Smooth muscle cell (in vitro differentiated cells): ENCODE measurements around the gene NT5DC2. TPM values are rescaled to one million over a fixed set of nuclear protein-coding genes. Genes with fewer than 3 reads are reported as not detected.

ENCODE experiments used
- DNase-seq: peaks from one replicate; lab custom pipeline; 2025; ENCODE audit not compliant: unreplicated experiment; lab: John Stamatoyannopoulos, UW
- H2AFZ ChIP-seq: fragments of 200-600 bp; sonication (generic); 2 replicates; pipeline ENCODE4 v1.6.0; 2016; ENCODE audit warnings: antibody characterized with exemption, low read depth, mild to moderate bottlenecking
- H3F3A ChIP-seq: fragments of 200-600 bp; sonication (generic); 2 replicates; pipeline ENCODE4 v1.6.0; 2017; ENCODE audit warnings: antibody characterized with exemption, low read depth
- H3K27ac ChIP-seq: fragments of 200-600 bp; sonication (generic); 2 replicates; pipeline ENCODE4 v1.5.1; 2016; ENCODE audit warnings: low read depth, mild to moderate bottlenecking
- H3K27me3 ChIP-seq: fragments of 200-600 bp; sonication (generic); 2 replicates; pipeline ENCODE4 v1.6.1; 2016; ENCODE audit warnings: low read depth, mild to moderate bottlenecking
- H3K36me3 ChIP-seq: fragments of 200-600 bp; sonication (generic); 2 replicates; pipeline ENCODE4 v1.5.1; 2016; ENCODE audit warnings: low read depth
- H3K4me1 ChIP-seq: fragments of 200-600 bp; sonication (generic); 2 replicates; pipeline ENCODE4 v1.5.1; 2016; ENCODE audit warnings: low read depth
- H3K4me2 ChIP-seq: fragments of 200-600 bp; sonication (generic); 2 replicates; pipeline ENCODE4 v1.6.0; 2016; ENCODE audit warnings: mild to moderate bottlenecking
- H3K4me3 ChIP-seq: fragments of 200-600 bp; sonication (generic); 2 replicates; pipeline ENCODE4 v1.5.1; 2016; ENCODE audit warnings: mild to moderate bottlenecking
- H3K79me2 ChIP-seq: fragments of 200-600 bp; sonication (generic); 2 replicates; pipeline ENCODE4 v1.6.0; 2016; ENCODE audit warnings: low read depth, mild to moderate bottlenecking
- H3K9ac ChIP-seq: fragments of 200-600 bp; sonication (generic); 2 replicates; pipeline ENCODE4 v1.6.0; 2016; ENCODE audit warnings: low read depth
- H3K9me3 ChIP-seq: fragments of 200-600 bp; sonication (generic); replicated peaks from 2 replicates; pipeline ENCODE4 v1.5.1; 2016; ENCODE audit warnings: low read depth
- H4K20me1 ChIP-seq: fragments of 200-600 bp; sonication (generic); 2 replicates; pipeline ENCODE4 v1.6.0; 2016; ENCODE audit warnings: low read depth
- WGBS: methylation state at CpG from one replicate; pipeline ENCODE4 v1.1.7; 2016; ENCODE audit warnings: low lambda C conversion rate; 5-methylcytosine and 5-hydroxymethylcytosine counted together
- polyA plus RNA-seq: library from polyadenylated mRNA; unstranded; fragments of >200 nt; fragmentation: Nextera tagmentation; extraction: Ambion mirVana; gene quantifications from 2 replicates; pipeline ENCODE4 v1.2.1, GENCODE V29; 2016
- total RNA-seq: library from RNA; depleted of rRNA; stranded (reverse); fragments of >200 nt; gene quantifications from 2 replicates; pipeline ENCODE4 v1.2.3, GENCODE V29; 2014
- TF ChIP-seq, protein P1 (sequence below): fragments of 200-600 bp; sonication (generic); IDR thresholded peaks from 2 replicates; pipeline ENCODE4 v1.5.1; 2017; ENCODE audit warnings: borderline replicate concordance, mild to moderate bottlenecking, antibody characterized with exemption; ENCODE audit not compliant: insufficient read depth, poor library complexity, severe bottlenecking

NT5DC2 gene
- total and polyA plus RNA-seq, 2 experiments from 2014 or later = 156 to 248 TPM

DNA sequence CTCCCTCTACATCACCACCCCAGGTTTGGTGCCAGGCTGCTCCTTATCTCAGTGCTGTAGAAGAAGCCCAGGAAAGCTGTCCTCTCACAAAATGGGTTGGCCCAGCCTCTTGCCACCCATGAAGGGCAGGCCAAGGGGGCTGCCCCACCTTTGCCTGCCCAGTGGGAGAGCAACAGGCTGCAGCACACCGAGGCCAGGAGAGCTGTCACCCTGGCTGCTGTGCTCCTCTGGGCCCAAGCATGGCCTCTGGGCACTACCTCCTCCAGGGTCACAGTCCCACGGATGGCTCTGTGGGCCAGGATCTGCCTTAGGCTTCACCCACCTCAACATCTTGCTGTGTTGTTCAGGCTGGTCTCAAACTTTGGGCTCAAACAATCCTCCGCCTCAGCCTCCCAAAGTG lies 44.9 kb downstream of the NT5DC2 start:
- H3K9ac ChIP-seq = no peak overlapping the region
- WGBS = 95% methylated on average over 3 of the region's 3 CpGs

DNA sequence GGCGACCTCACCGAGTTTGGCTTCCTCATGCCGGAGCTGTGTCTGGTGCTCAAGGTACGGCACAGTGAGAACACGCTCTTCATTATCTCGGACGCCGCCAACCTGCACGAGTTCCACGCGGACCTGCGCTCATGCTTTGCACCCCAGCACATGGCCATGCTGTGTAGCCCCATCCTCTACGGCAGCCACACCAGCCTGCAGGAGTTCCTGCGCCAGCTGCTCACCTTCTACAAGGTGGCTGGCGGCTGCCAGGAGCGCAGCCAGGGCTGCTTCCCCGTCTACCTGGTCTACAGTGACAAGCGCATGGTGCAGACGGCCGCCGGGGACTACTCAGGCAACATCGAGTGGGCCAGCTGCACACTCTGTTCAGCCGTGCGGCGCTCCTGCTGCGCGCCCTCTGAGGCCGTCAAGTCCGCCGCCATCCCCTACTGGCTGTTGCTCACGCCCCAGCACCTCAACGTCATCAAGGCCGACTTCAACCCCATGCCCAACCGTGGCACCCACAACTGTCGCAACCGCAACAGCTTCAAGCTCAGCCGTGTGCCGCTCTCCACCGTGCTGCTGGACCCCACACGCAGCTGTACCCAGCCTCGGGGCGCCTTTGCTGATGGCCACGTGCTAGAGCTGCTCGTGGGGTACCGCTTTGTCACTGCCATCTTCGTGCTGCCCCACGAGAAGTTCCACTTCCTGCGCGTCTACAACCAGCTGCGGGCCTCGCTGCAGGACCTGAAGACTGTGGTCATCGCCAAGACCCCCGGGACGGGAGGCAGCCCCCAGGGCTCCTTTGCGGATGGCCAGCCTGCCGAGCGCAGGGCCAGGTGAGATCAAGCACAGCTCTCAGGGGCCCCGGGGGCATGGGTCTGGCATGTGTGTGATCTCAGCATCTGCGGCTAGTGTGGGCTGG lies 45.6 kb downstream of the NT5DC2 start:
- 98% methylated on average over 57 of the region's 59 CpGs for WGBS
- TF ChIP-seq, protein P1, sequence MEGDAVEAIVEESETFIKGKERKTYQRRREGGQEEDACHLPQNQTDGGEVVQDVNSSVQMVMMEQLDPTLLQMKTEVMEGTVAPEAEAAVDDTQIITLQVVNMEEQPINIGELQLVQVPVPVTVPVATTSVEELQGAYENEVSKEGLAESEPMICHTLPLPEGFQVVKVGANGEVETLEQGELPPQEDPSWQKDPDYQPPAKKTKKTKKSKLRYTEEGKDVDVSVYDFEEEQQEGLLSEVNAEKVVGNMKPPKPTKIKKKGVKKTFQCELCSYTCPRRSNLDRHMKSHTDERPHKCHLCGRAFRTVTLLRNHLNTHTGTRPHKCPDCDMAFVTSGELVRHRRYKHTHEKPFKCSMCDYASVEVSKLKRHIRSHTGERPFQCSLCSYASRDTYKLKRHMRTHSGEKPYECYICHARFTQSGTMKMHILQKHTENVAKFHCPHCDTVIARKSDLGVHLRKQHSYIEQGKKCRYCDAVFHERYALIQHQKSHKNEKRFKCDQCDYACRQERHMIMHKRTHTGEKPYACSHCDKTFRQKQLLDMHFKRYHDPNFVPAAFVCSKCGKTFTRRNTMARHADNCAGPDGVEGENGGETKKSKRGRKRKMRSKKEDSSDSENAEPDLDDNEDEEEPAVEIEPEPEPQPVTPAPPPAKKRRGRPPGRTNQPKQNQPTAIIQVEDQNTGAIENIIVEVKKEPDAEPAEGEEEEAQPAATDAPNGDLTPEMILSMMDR = no peak

More for the DNA sequence above, 44.9 kb downstream of the NT5DC2 start:
- Histone ChIP-seq H3K4me1 (no peaks in the 10 kb centered on the region), H2AFZ (no peak overlapping the region), H3K9me3 (no peaks in the 10 kb centered on the region), H3F3A (no peaks in the 10 kb centered on the region), H3K27me3 (no peaks in the 10 kb centered on the region), H3K4me2 (no peak overlapping the region), H3K79me2 (no peaks in the 10 kb centered on the region), H3K4me3 (no peak overlapping the region), H3K27ac (no peak overlapping the region), H4K20me1 (peaks cover 51% of the 10 kb centered on the region), H3K36me3 (no peaks in the 10 kb centered on the region)
- DNase-seq = no peak
- TF ChIP-seq, protein P1 = no peak

DNA sequence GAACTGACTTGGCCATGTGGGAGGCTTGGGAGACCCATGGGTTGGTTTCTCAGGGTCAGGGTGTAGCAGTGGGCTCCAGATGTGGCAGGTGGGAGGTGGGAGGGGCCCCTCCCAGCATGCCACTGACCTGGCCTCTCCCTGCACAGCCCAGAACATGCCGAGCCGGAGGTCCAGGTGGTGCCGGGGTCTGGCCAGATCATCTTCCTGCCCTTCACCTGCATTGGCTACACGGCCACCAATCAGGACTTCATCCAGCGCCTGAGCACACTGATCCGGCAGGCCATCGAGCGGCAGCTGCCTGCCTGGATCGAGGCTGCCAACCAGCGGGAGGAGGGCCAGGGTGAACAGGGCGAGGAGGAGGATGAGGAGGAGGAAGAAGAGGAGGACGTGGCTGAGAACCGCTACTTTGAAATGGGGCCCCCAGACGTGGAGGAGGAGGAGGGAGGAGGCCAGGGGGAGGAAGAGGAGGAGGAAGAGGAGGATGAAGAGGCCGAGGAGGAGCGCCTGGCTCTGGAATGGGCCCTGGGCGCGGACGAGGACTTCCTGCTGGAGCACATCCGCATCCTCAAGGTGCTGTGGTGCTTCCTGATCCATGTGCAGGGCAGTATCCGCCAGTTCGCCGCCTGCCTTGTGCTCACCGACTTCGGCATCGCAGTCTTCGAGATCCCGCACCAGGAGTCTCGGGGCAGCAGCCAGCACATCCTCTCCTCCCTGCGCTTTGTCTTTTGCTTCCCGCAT lies 46.4 kb downstream of the NT5DC2 start:
- Histone ChIP-seq H3F3A (peaks cover 7% of the 10 kb centered on the region), H4K20me1 (peaks cover 57% of the 10 kb centered on the region), H3K4me3 (no peak overlapping the region), H3K4me1 (no peaks in the 10 kb centered on the region), H3K27ac (no peak overlapping the region), H3K79me2 (no peaks in the 10 kb centered on the region), H3K36me3 (no peaks in the 10 kb centered on the region), H3K9ac (no peak overlapping the region), H3K9me3 (no peaks in the 10 kb centered on the region), H3K27me3 (no peaks in the 10 kb centered on the region), H3K4me2 (no peak overlapping the region), H2AFZ (no peak overlapping the region)
- 98% methylated on average over 29 of the region's 31 CpGs for WGBS
- TF ChIP-seq, protein P1 = no peak
- DNase-seq = no peak

More for the DNA sequence above, 45.6 kb downstream of the NT5DC2 start:
- Histone ChIP-seq H3K4me2 (no peak overlapping the region), H3K27ac (no peak overlapping the region), H3F3A (peaks cover 4% of the 10 kb centered on the region), H3K9ac (no peak overlapping the region), H3K4me3 (no peak overlapping the region), H3K36me3 (no peaks in the 10 kb centered on the region), H3K79me2 (no peaks in the 10 kb centered on the region), H2AFZ (no peak overlapping the region), H3K9me3 (no peaks in the 10 kb centered on the region), H3K27me3 (no peaks in the 10 kb centered on the region), H3K4me1 (no peaks in the 10 kb centered on the region), H4K20me1 (peaks cover 57% of the 10 kb centered on the region)
- no peak for DNase-seq
